Effector memory CD8-positive, alpha-beta T cell (primary cell): ENCODE results near the gene PDE6B.

Experiments
- ATAC-seq: fragments of 150-1000 bp; cut with Tn5 transposase; replicated peaks from 2 replicates; pipeline ENCODE4 v1.10.0; 2021; ENCODE audit warnings: mild to moderate bottlenecking, moderate library complexity
- DNase-seq, 3 experiments: peaks; one replicate each; pipeline ENCODE4 v3.0.0; 2021
- H3K27ac Mint-ChIP-seq, 2 donors: one replicate each; pipeline ENCODE4 v1.8.0; 2022; ENCODE audit warnings: mild to moderate bottlenecking in 2 of 2, mixed read lengths in 2 of 2, moderate library complexity in 2 of 2
- H3K27me3 Mint-ChIP-seq, 2 donors: one replicate each; pipeline ENCODE4 v1.8.0; 2022; ENCODE audit warnings: mixed read lengths in 2 of 2
- H3K36me3 Mint-ChIP-seq: one replicate; pipeline ENCODE4 v1.8.0; 2022; ENCODE audit warnings: mild to moderate bottlenecking, moderate library complexity, mixed read lengths; ENCODE audit not compliant: insufficient read depth
- H3K4me1 Mint-ChIP-seq, 2 donors: one replicate each; pipeline ENCODE4 v1.8.0; 2022; ENCODE audit warnings: low read depth in 2 of 2, mixed read lengths in 2 of 2
- H3K4me3 Mint-ChIP-seq, 2 donors: one replicate each; pipeline ENCODE4 v1.8.0; 2022; ENCODE audit warnings: mild to moderate bottlenecking in 2 of 2, mixed read lengths in 2 of 2, moderate library complexity in 2 of 2
- H3K9me3 Mint-ChIP-seq, 2 donors: one replicate each; pipeline ENCODE4 v1.8.0; 2022; ENCODE audit warnings: mixed read lengths in 2 of 2

PDE6B gene

DNA sequence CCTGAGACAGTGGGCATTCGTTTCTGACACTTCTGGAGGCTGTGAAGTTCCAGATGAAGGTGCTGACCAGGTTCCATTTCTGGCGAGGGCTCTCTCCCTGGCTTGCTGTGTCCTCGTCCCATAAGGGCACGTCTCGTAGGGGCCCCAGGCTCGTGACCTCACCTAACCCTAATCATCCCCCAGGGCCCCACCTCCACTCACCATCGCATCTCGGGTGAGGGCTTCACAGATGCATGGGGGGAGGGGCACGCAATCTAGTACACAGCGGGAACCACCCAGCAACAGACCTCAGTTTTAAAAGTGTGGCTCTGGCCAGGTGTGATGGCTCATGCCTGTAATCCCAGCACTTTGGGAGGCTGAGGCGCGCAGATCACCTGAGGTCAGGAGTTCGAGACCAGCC is 22.1 kb downstream of the PDE6B start:
- Mint-ChIP-seq H3K4me3 (no peak overlapping the region), H3K36me3 (no peaks in the 10 kb centered on the region), H3K27ac (no peak overlapping the region), H3K4me1 (peaks cover 0 to 4% of the 10 kb centered on the region in 2 donors), H3K27me3 (peaks cover 16 to 46% of the 10 kb centered on the region in 2 donors), H3K9me3 (no peaks in the 10 kb centered on the region)
- ATAC-seq = no peak
- DNase-seq = no peak

DNA sequence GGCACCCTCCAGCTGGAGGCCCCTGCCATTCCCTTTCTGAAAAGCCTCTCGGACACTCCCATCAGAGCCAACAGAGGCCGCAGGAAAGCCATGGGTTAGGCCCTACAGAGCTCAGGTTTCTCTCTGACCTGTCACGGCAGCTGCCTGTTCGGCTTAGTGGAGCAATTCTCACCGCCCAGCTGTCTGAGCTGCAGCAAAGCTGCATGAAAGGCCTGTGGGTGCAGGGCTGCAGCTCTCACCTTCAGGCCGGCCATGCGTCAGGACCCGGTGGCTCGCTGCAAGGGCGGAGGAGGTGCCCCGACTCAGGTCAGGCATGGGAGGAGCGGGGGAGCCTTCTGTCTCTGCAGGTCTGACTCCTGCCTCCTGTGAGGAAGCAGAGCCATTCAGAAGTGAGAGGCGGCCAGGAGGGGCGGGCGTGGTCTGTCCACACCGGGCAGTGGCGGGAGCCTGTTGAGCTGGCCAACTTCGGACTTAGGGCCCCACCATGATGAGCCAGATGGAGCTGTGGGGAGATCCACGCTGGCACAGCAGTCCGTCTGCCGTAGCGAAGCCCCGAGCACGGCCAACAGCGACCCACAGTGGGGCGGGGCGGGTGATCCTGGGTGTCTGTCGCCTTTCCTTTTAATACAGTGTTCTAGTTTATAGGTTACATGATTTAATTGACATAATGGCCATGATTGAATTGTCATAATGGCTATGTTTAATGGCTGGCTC is 23.4 kb downstream of the PDE6B start:
- DNase-seq (no peak), ATAC-seq (no peak)
- Mint-ChIP-seq H3K4me3 (no peak overlapping the region), H3K27ac (no peak overlapping the region), H3K27me3 (peaks cover 16 to 53% of the 10 kb centered on the region in 2 donors), H3K9me3 (no peaks in the 10 kb centered on the region), H3K36me3 (no peaks in the 10 kb centered on the region), H3K4me1 (peaks cover 0 to 4% of the 10 kb centered on the region in 2 donors)

DNA sequence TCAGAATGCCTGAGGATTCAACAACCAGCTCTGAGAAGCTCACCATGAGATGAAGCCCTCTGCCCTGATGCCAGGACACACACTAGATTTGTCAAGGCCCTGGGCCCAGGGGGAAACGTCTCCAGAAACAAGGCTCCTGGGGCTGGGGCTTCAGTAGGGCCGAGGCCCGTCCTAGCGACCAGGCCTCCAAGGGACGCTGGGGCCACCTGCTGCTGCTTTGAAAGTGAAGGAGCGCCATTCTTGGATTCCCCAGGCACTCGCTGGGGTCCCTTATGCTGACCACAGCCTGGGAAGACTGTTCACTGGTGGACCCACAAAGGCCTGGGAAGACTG is 23.9 kb downstream of the PDE6B start:
- Mint-ChIP-seq H3K9me3 (no peaks in the 10 kb centered on the region), H3K27me3 (peaks cover 16 to 53% of the 10 kb centered on the region in 2 donors), H3K4me3 (no peak overlapping the region), H3K27ac (no peak overlapping the region), H3K36me3 (no peaks in the 10 kb centered on the region), H3K4me1 (peaks cover 0 to 4% of the 10 kb centered on the region in 2 donors)
- ATAC-seq (no peak), DNase-seq (no peak)

DNA sequence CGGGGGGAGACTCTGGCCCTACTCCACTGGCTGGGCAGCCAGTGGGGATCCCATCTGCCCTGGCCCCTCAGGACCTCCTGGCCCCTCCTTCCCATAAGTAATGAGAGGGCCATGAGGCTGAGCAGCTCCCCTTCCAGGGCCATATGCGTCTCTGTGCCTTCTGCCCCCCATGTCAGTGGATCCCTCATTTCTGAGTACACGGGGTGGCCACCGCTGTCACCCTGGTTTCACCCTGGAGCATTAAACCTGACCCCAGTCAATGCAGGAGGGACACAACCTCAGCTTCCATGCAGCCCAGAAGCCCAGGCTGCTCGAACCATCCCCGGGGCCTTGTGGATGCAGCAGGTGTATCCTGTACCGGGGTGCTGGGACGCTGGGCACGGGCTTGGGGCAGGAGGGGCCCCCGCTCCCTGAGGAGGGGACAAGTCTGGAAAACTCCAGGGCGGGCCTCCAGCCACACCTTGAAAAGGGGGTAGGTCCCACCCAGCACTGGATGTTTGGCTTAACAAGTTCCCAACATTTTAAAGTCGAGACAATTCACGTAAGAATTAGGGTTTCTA is 24.5 kb downstream of the PDE6B start:
- no peaks in the 10 kb centered on the region for H3K36me3 Mint-ChIP-seq
- H3K27me3 Mint-ChIP-seq = peaks cover 16 to 53% of the 10 kb centered on the region in 2 donors
- H3K4me3 Mint-ChIP-seq = no peak overlapping the region
- DNase-seq (no peak), ATAC-seq (no peak)
- H3K4me1 Mint-ChIP-seq = peaks cover 0 to 4% of the 10 kb centered on the region in 2 donors
- H3K27ac Mint-ChIP-seq = no peak overlapping the region
- no peaks in the 10 kb centered on the region for H3K9me3 Mint-ChIP-seq

DNA sequence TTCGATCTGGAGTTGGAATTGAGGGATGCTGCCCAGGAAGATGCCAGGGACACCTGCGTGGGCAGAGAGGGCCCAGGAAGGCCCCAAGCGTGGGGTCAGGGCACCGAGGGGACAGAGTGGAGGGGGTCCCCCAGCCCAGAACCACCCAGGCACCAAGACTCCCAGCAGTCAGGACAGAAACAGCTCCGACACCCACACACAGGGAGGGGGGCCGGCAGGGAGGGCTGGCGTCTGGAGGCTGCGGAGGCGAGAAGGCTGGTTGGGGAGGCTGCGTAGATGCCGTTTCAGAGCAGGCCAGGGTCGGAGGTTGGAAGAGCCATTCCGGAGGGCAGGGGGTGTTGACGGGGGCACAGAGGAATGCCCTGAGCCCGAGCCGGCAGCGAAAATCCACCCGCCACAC is 25.1 kb downstream of the PDE6B start:
- Mint-ChIP-seq H3K4me1 (peaks cover 0 to 4% of the 10 kb centered on the region in 2 donors), H3K27ac (no peak overlapping the region), H3K4me3 (no peak overlapping the region), H3K9me3 (no peaks in the 10 kb centered on the region), H3K27me3 (peaks cover 14 to 54% of the 10 kb centered on the region in 2 donors), H3K36me3 (no peaks in the 10 kb centered on the region)
- ATAC-seq (no peak), DNase-seq (no peak)

DNA sequence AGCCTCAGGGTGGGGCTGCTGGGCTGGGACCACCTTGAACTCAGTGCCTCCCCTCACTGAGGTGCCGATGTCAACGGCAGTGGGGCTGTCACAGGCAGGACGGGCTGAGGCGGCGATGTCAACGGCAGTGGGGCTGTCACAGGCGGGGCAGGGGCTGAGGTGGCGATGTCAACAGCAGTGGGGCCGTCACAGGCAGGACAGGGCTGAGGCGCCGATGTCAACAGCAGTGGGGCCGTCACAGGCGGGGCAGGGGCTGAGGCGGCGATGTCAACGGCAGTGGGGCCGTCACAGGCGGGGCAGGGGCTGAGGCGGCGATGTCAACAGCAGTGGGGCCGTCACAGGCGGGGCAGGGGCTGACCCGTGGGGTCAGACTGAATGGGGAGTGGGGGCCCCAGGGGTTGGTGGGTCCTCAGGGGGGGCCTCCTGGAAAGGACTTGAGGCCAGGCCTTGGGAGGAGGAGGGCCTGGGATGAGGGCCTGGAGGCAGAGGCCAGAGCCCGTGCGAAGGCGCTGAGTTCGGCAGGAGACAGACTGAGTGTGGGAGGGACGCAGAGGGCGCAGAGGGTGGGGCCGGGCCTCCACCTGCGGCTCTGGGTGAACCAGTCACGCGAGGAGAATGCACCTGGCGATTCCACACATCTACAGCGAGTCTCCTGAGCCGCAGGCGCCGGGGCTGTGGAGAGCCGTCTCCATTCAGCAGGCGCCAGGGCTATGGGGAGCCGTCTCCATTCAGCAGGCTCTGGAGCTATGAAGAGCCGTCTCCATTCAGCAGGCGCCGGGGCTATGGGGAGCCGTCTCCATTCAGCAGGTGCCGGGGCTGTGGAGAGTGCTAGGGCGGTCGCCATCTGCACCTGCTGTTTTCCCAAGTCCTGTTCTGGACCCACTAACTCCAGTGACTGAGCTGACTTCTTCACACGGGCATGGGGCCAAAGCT is 25.8 kb downstream of the PDE6B start:
- DNase-seq (no peak), ATAC-seq (no peak)
- Mint-ChIP-seq H3K27ac (no peak overlapping the region), H3K4me3 (no peak overlapping the region), H3K36me3 (no peaks in the 10 kb centered on the region), H3K9me3 (no peaks in the 10 kb centered on the region), H3K4me1 (peaks cover 0 to 4% of the 10 kb centered on the region in 2 donors), H3K27me3 (peaks cover 7 to 56% of the 10 kb centered on the region in 2 donors)

DNA sequence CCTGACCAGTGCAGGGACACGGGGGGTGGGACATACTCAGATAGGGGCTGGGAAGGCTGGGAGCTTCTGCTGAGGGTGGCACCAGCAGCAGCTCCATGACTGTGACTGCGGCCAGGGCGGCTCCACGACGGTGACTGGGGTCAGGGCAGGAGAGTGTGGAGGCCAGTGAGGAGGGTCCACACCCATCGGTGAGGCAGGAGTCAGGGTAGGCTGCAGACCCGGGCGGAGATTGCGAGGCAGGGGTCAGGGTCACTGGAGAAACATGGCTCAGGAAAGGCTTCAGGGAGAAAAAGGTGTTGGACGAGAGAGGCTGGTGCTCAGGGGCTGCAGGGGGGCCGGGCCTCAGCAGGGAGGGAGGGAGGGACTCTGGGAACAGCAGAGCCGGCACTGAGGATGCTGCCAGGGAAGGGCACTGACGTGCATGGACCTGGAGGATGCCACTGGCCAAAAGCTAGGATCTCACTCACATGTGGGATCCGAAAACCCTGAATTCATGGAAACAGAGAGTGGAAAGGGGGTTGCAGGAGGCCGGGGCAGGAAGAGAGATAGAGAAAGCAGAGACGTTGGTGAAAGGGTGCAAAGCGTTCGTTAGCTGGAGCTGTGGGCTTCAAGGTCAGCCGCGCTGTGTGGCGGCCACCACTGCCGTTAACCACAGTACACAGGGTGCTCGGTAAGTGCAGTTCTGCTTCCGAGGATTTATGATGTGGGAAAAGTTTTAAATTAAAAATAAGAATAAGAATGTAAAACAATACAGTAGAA is 26.7 kb downstream of the PDE6B start:
- H3K9me3 Mint-ChIP-seq = no peaks in the 10 kb centered on the region
- H3K4me3 Mint-ChIP-seq = no peak overlapping the region
- DNase-seq (no peak), ATAC-seq (no peak)
- H3K4me1 Mint-ChIP-seq = peaks cover 0 to 2% of the 10 kb centered on the region in 2 donors
- H3K27ac Mint-ChIP-seq = no peak overlapping the region
- H3K27me3 Mint-ChIP-seq = peaks cover 0 to 48% of the 10 kb centered on the region in 2 donors
- no peaks in the 10 kb centered on the region for H3K36me3 Mint-ChIP-seq

DNA sequence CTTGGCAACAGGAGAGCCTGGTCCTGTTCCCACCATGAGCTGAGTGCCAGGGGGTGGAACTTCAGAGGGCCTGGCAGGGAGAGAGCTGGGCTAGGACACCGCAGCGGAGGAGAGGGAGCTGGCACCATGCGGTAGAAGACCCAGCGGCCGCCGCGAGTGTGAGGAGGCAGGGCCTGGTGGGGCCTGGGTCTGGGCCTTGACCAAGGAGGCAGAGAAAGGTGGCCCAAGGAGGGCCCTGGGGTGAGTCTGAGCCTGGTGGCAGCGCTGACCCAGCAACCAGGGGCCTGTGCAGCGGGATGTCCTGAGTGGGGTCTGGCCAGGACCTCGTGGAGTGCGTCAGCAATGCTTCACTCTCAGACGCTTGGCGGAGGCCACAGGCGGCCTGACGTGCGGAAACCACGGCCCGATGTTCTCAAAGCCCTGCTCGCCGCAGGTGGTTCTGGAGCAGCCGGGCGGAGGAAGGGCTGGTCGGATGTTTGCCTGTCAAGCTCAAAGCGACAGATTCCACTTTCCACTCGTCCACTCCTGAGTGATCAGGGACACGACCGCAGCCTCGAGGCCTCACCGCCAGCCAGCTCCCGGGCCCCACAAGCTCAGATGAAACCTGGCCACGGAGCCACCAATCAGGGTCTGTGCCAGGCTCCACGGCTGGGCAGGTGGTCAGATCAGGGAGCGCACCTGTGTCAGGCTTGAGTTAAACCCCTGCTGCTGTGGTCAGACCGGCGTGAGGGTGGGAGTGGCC is 27.9 kb downstream of the PDE6B start:
- peaks cover 0 to 38% of the 10 kb centered on the region in 2 donors for H3K27me3 Mint-ChIP-seq
- H3K9me3 Mint-ChIP-seq = no peaks in the 10 kb centered on the region
- no peak for ATAC-seq
- H3K36me3 Mint-ChIP-seq = no peaks in the 10 kb centered on the region
- DNase-seq = no peak
- no peak overlapping the region for H3K4me3 Mint-ChIP-seq
- no peak overlapping the region for H3K27ac Mint-ChIP-seq
- H3K4me1 Mint-ChIP-seq = peaks cover 0 to 2% of the 10 kb centered on the region in 2 donors

DNA sequence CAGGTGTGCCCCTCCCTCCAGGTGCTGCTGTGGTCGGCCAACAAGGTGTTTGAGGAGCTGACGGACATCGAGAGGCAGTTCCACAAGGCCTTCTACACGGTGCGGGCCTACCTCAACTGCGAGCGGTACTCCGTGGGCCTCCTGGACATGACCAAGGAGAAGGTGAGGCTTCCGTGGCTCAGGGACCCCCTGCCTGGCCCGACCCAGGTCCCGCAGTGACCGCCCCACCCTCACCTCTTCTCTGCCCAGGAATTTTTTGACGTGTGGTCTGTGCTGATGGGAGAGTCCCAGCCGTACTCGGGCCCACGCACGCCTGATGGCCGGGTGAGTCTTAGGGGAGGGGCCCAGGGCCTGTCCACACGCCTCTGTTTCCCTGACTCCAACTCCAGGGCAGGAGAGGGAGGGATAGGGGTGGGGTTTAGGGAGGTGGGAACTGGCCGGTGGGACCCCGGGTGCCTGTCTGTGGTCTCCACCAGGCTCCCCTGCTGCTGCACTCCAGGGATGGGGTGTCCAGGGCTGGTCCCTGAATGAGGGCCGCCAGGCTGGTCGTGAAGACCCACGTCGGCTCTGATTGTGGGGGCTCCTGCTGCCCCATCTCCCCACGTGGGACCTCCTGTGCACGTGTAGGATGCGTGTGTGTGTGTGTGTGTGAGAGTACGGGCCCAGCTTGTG is 28.6 kb downstream of the PDE6B start:
- Mint-ChIP-seq H3K9me3 (no peaks in the 10 kb centered on the region), H3K4me1 (peaks cover 0 to 2% of the 10 kb centered on the region in 2 donors), H3K27me3 (peaks cover 0 to 32% of the 10 kb centered on the region in 2 donors), H3K36me3 (no peaks in the 10 kb centered on the region), H3K27ac (no peak overlapping the region), H3K4me3 (no peak overlapping the region)
- DNase-seq = no peak
- ATAC-seq = no peak

DNA sequence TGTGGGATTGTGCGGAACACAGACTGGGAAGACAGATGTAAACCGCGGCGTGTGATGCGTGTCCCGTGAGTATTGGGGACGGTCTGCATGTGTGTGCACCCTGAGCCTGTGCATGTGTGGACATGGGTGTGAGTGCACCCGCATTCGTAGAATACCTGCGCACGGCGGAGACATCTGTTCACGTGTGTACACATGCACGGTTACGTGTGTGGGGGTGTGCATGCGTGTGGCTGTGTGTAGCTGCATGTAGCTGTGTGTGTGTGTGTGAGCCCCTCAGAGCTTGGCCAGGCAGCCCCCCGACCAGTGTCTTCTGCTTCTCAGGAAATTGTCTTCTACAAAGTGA is 29.1 kb downstream of the PDE6B start:
- Mint-ChIP-seq H3K27ac (no peak overlapping the region), H3K9me3 (no peaks in the 10 kb centered on the region), H3K4me3 (no peak overlapping the region), H3K4me1 (peaks cover 0 to 6% of the 10 kb centered on the region in 2 donors), H3K36me3 (no peaks in the 10 kb centered on the region), H3K27me3 (peaks cover 0 to 32% of the 10 kb centered on the region in 2 donors)
- no peak for DNase-seq
- ATAC-seq = no peak

DNA sequence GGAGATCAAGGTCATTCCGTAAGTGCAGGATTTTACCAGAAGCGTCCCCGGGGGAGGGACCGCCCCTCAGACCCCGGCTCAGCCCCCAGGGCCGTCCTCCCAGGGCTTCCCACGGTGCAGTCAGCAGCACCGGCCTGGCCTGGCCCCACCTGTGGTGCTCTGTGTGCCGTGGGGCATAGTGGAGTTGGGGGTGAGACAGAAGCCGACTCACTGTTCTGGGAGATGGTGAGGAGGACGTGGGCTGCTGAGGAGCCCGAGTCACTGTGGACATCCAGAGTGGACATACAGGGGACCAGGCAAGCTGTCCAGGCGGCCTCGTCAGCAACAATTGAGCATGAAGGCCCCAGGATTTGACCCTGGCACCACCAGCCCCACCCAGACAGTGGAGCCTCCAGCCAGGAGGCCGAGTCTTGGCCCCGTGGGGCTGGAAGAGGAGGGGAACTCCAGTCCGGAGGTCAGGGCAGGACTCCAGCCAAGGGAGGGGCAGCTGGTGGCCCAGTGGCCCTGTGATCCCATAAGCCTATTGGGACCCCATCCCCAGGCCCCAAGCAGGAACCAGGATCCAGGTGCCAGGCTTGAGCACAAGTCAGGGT is 29.6 kb downstream of the PDE6B start:
- Mint-ChIP-seq H3K9me3 (no peaks in the 10 kb centered on the region), H3K4me3 (no peak overlapping the region), H3K36me3 (peaks cover 2% of the 10 kb centered on the region)

More for the DNA sequence above, 29.6 kb downstream of the PDE6B start:
- ATAC-seq (no peak), DNase-seq (no peak)
- Mint-ChIP-seq H3K4me1 (peaks cover 0 to 8% of the 10 kb centered on the region in 2 donors), H3K27ac (no peak overlapping the region), H3K27me3 (peaks cover 0 to 32% of the 10 kb centered on the region in 2 donors)
